Activated naive CD4-positive, alpha-beta T cell treated with anti-CD3 and anti-CD28 coated beads, Interleukin-2, amount 50 U/mL, for 24 hours (primary cell): ENCODE results near the gene KANTR.
"Not testable (repeated sequence)": the region's sequence is repeated elsewhere in the genome, so short reads cannot be mapped to it uniquely, and the experiment has no call there.

Source experiments
- H3K27ac Mint-ChIP-seq: one replicate; pipeline ENCODE4 v1.8.0; 2021; ENCODE audit warnings: mild to moderate bottlenecking, mixed read lengths
- H3K27me3 Mint-ChIP-seq: one replicate; pipeline ENCODE4 v1.8.0; 2021; ENCODE audit warnings: mixed read lengths
- H3K36me3 Mint-ChIP-seq: one replicate; pipeline ENCODE4 v1.8.0; 2021; ENCODE audit warnings: mixed read lengths
- H3K4me1 Mint-ChIP-seq: one replicate; pipeline ENCODE4 v1.8.0; 2021; ENCODE audit warnings: mixed read lengths
- H3K4me3 Mint-ChIP-seq: one replicate; pipeline ENCODE4 v1.8.0; 2021; ENCODE audit warnings: mild to moderate bottlenecking, mixed read lengths
- H3K9me3 Mint-ChIP-seq: one replicate; pipeline ENCODE4 v1.8.0; 2021; ENCODE audit warnings: mixed read lengths

Gene KANTR

GRCh38 chrX:53155512-53156206 is 61.7 kb downstream of the KANTR start:
- Mint-ChIP-seq H3K4me1 (no peaks in the 10 kb centered on the region), H3K27ac (no peak overlapping the region), H3K9me3 (no peaks in the 10 kb centered on the region), H3K36me3 (no peaks in the 10 kb centered on the region), H3K4me3 (no peak overlapping the region), H3K27me3 (no peaks in the 10 kb centered on the region)

GRCh38 chrX:53156207-53156596 is 62.3 kb downstream of the KANTR start:
- H3K9me3 Mint-ChIP-seq: no peaks in the 10 kb centered on the region
- H3K36me3 Mint-ChIP-seq: no peaks in the 10 kb centered on the region
- no peaks in the 10 kb centered on the region for H3K27me3 Mint-ChIP-seq
- H3K27ac Mint-ChIP-seq: no peak overlapping the region
- H3K4me1 Mint-ChIP-seq: no peaks in the 10 kb centered on the region
- no peak overlapping the region for H3K4me3 Mint-ChIP-seq

GRCh38 chrX:53159184-53159583 is 65.2 kb downstream of the KANTR start:
- Mint-ChIP-seq H3K4me3 (no peak overlapping the region), H3K27ac (no peak overlapping the region), H3K36me3 (no peaks in the 10 kb centered on the region), H3K4me1 (no peaks in the 10 kb centered on the region), H3K27me3 (no peaks in the 10 kb centered on the region), H3K9me3 (no peaks in the 10 kb centered on the region)

GRCh38 chrX:53160297-53160983 is 66.5 kb downstream of the KANTR start:
- H3K27me3 Mint-ChIP-seq: no peaks in the 10 kb centered on the region
- H3K4me1 Mint-ChIP-seq: no peaks in the 10 kb centered on the region
- no peaks in the 10 kb centered on the region for H3K36me3 Mint-ChIP-seq
- H3K4me3 Mint-ChIP-seq: no peak overlapping the region
- H3K9me3 Mint-ChIP-seq: no peaks in the 10 kb centered on the region
- no peak overlapping the region for H3K27ac Mint-ChIP-seq

GRCh38 chrX:53163436-53163835 is 69.5 kb downstream of the KANTR start:
- Mint-ChIP-seq H3K4me1 (no peaks in the 10 kb centered on the region), H3K9me3 (no peaks in the 10 kb centered on the region), H3K27ac (no peak overlapping the region), H3K4me3 (no peak overlapping the region), H3K36me3 (peaks cover 1% of the 10 kb centered on the region), H3K27me3 (no peaks in the 10 kb centered on the region)

- not testable (repeated sequence) for H3K36me3 Mint-ChIP-seq, H3K4me1 Mint-ChIP-seq
Measured at GRCh38 chrX:53164566-53164965, 70.6 kb downstream of the KANTR start.

GRCh38 chrX:53166103-53166502 is 72.2 kb downstream of the KANTR start:
- Mint-ChIP-seq H3K4me1 (no peaks in the 10 kb centered on the region), H3K27ac (no peak overlapping the region), H3K4me3 (no peak overlapping the region), H3K9me3 (no peaks in the 10 kb centered on the region), H3K36me3 (peaks cover 1% of the 10 kb centered on the region), H3K27me3 (no peaks in the 10 kb centered on the region)

More at GRCh38 chrX:53164566-53164965, 70.6 kb downstream of the KANTR start:
- H3K4me3 Mint-ChIP-seq, H3K27me3 Mint-ChIP-seq, H3K27ac Mint-ChIP-seq, H3K9me3 Mint-ChIP-seq: not testable (repeated sequence)

GRCh38 chrX:53171356-53171755 is 77.4 kb downstream of the KANTR start:
- no peaks in the 10 kb centered on the region for H3K9me3 Mint-ChIP-seq
- H3K27ac Mint-ChIP-seq: no peak overlapping the region
- no peaks in the 10 kb centered on the region for H3K27me3 Mint-ChIP-seq
- H3K36me3 Mint-ChIP-seq: peaks cover 6% of the 10 kb centered on the region
- H3K4me3 Mint-ChIP-seq: no peak overlapping the region
- no peaks in the 10 kb centered on the region for H3K4me1 Mint-ChIP-seq
